HG03159 (cell line): Measurements from ENCODE around the gene PLD5.
"Not testable (repeated sequence)": the region's sequence is repeated elsewhere in the genome, so short reads cannot be mapped to it uniquely, and the experiment has no call there.

Source experiments
- ATAC-seq: cut with Tn5 transposase; IDR thresholded peaks from one replicate; pipeline ENCODE4 v1.9.1; 2021; ENCODE audit warnings: mild to moderate bottlenecking, moderate library complexity; ENCODE audit not compliant: unreplicated experiment

PLD5 gene

DNA sequence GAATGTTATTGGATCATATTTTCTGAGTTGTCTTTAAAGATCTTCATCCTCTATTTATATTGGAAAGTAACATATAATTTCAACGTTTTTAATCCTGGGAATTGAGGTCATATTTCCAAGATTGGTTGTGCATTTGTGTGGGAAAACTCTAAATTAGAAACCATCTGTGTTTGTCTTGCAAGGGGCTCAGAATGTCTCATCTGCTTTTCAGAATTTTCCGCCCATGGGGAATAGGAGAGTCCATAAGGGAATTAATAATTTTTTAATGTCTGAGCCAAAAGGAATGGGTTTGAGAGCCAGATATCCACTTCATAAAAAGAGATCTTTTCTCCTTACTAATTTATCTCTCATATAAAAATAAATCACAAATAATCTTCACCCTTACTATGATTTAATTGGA is 440.8 kb downstream of the PLD5 start:
- no peak for ATAC-seq

DNA sequence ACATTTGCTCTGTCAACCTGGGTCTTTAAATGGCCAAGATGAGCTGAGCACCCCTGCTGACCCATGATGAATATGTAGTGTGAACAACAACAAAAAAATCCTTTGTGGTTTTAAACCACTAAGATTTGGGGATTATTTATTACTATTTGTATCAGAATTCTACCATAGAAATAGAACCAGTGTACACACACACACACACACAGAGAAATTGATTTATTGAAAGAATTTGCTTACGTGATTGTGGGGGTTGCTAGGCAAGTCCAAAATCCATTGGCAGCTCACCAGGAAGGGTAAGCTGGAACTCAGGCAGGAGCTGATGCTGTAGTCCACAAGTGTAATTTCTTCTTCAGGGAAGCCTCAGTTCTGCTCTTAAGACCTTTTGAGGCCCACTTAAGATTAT is 443.1 kb downstream of the PLD5 start:
- ATAC-seq, result no peak

DNA sequence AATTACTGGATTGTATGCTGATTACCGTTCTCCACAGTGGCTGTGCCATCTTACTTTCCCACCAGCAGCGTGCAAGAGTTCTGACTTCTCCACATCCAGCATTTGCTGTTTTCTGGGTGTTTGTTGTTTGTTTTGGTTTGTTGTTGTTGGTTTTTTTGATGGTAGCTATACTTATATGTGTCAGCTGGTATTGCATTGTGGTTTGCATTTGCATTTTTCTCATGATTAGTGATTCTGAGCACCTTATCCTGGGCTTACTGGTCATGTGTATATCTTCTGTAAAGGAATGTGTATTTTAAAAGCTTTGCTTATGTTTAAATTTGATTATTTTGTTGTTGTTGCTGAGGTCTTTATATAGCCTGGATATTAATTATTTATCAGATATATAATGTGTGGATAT is 458.7 kb downstream of the PLD5 start:
- no peak for ATAC-seq

DNA sequence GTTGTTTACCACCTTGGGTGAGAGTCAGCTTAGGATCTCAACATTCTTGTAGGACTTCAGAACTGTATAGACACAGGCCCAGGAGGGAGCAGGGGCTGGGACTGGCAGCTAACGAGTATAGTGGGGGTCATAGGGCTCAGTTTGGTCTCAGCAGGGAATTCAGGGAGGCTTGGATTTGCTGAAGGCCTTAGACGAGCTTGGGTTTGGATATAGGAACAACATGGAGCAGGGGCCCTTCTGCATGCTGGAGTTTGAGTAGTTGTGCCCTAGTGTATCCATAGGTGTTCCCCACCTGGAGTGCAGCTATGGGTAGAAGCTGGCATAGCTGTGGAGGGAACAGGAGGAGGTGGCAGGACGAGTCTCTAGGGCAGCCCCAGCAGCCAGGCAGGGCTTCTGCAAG is 462.2 kb downstream of the PLD5 start:
- ATAC-seq, result no peak

DNA sequence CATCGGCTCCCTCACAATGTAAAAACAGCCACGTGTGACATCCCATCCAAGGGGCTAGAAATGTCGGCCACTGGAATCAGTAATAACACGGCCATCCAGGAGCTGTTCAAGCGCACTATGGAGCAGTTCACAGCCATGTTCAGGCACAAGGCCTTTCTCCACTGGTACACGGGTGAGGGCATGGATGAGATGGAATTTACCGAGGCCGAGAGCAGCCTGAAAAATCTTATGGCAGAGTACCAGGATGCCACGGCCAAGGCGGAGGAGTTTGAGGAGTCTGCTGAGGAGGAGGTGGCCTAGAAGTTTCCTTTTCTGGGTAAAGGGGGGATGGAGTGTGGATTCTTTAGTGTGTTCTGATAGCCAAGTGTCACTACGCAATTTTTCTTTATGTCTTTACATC is 464.5 kb downstream of the PLD5 start:
- ATAC-seq, result no peak

DNA sequence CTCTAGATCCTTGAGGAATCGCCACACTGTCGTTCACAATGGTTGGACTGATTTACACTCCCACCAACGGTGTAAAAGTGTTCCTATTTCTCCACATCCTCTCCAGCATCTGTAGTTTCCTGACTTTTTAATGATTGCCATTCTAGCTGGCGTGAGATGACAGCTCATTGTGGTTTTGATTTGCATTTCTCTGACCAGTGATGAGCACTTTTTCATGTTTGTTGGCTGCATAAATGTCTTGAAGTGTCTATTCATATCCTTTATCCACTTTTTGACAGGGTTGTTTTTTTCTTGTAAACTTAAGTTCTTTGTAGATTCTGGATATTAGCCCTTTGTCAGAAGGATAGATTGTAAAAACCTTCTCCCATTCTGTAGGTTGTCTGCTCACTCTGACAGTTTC is 465.9 kb downstream of the PLD5 start:
- peak; percentile 85 for ATAC-seq

DNA sequence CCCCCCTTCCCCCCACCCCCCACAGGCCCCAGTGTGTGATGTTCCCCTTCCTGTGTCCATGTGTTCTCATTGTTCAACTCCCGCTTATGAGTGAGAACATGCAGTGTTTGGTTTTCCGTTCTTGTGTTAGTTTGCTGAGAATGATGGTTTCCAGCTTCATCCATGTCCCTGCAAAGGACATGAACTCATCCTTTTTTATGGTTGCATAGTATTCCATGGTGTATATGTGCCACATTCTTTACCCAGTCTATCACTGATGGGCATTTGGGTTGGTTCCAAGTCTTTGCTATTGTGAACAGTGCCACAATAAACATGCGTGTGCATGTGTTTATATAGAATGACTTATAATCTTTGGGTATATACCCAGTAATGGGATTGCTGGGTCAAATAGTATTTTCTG is 466.3 kb downstream of the PLD5 start:
- ATAC-seq, result not testable (repeated sequence)

DNA sequence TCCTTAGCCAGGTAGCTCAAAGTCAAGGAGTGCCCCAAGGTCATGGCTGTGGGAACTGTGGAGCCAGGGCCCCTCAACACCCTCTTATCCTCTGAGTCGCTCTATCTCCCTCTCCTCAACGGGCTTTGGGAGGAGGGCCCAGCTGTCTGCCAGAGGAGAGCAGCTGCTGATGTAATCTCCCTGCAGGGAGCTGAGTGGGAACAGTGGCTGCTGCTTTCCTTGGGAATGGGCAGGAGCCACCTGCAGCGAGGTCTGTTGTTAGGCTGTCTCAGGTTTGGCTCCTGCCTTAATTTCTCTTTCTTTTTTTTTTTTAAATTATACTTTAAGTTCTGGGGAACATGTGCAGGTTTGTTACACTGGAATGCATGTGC is 466.8 kb downstream of the PLD5 start:
- no peak for ATAC-seq

DNA sequence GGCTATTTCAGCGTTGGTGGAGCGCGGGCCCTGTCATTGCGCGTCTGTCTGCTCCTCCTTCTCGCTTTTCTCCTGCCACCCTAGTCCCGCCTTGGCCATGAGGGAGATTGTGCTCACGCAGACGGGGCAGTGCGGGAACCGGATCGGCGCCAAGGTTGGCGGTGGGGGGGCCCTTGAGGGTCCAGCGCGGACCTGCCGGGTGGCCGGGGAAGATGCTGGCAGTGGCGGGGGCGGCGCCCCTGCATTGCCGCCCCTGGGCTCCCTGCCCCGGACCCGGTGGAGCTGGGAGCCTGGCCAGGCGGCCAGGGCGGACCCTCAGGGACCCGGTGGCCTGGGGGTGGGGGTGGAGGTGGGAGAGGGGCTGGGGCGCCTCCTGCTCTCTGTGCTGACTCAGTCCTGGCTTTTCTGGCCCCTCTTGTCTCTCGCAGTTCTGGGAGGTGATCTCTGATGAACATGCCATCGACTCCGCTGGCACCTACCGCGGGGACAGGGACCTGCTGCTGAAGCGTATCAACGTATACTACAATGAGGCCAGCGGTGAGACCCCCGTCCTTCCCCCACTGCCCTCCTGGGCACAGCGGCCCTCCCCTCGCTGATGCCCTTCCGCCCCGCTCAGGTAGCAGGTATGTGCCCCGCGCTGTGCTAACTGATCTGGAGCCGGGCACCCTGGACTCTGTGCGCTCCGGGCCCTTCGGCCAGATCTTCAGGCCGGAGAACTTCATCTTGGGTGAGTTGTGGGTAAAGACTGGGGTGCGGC is 467.3 kb downstream of the PLD5 start:
- no peak for ATAC-seq

DNA sequence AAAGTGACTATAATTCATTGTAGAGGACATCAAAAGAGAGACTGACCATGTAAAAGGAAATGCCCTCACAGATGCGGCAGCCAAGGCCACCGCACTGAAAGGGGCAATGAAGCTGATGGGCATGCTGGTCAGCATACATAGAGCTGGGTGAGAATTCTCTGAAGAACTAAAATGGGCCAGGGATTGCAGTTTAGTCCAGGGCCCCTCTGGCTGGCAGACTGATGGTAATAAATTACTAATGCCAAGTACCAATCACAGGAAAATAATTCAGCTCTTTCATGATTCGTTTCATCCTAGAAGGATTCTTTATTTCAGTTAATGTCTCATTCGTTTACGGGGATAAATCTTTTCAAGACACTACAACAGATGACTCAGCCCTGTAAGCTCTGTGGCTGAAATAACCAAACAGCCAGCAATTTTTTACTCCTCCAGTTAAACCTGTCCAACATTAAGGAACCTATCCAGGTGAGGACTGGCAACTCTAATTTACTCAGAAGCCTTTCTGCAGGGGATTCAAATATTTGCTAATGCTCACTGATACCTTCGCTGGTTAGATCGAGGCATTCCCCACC is 468.7 kb downstream of the PLD5 start:
- no peak for ATAC-seq

DNA sequence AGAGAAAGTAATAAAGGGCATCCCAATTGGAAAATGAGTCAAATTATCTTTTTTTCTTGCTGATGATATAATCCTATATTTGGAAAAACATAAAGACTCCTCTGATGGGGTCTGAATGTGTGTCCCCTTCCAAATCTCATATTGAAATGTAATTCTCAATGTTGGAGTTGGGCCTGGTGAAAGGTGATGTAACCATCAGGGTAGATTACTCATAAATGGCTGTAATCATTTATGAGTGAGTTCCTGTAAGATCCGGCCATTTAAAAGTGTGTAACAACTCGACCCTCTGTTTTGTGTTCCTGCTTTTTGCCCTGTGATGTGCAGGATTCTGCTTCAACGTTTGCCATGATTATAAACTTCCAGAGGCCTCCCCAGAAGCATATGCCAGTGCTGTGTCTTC is 481.3 kb downstream of the PLD5 start:
- ATAC-seq, result no peak

DNA sequence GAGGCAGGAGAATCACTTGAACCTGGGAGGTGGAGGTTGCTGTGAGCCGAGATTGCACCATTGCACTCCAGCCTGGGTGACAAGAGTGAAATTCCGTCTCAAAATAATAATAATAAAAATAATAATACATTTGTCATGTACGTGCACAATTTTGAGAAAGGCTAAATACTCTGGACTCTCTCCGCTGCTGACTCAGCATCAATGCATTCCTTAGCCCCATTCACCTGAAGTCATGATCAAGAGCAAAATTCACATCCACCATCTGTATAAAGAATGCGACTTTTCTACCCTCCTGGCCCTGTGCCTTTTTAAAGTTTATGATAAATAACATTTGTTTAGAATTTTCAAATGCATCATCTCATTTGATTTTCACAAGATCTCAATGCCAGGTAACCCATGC is 490.1 kb downstream of the PLD5 start:
- no peak for ATAC-seq

DNA sequence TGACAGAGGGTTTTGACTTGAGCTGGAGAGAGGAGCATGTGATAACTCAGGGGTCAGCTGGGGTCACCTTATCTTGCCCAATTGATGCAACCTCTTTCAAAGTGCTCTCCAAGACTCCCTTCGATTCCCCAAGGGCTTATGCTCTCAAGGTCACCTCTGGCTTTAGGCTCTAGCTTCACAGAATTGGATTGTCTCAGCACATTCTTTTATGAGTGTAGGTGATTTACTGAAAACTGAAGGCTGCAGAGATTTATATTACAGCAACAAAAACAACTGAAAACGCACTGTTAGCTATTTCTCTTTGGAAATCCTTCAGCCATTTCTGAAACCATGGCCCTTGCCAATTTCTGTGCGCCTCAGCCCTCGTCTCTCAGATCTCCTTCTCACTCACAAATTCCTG is 491.1 kb downstream of the PLD5 start:
- ATAC-seq, result no peak
